GM19035 (cell line): Measurements from ENCODE around the gene GRM7.
A peak's percentile ranks its signal among the peaks of the same experiment; 100 is the strongest.

ENCODE experiments used
- ATAC-seq: cut with Tn5 transposase; IDR thresholded peaks from one replicate; pipeline ENCODE4 v1.9.1; 2021; ENCODE audit not compliant: unreplicated experiment

The GRM7 gene

DNA sequence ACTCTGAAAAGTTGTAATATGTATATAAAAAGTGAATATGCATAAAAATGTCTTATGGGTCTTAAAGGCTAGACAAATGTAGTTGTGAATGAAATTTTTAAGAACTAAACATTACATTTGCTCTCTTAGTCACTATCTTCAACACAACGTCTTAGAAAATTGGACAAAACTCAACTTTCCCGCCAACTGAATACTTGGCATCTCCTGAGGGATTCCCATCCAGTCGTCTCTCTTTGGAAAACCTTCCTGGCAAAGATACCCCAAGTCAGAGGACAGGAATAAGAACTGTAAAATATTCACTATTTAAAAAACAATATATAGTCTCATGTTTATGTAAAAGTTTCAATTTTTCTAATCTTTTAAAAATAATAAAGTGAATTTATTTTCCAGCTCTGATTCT lies 354.8 kb downstream of the GRM7 start:
- ATAC-seq = no peak

- ATAC-seq = no peak
Observed at GRCh38 chr3:7226393-7226792, 365.5 kb downstream of the GRM7 start.

DNA sequence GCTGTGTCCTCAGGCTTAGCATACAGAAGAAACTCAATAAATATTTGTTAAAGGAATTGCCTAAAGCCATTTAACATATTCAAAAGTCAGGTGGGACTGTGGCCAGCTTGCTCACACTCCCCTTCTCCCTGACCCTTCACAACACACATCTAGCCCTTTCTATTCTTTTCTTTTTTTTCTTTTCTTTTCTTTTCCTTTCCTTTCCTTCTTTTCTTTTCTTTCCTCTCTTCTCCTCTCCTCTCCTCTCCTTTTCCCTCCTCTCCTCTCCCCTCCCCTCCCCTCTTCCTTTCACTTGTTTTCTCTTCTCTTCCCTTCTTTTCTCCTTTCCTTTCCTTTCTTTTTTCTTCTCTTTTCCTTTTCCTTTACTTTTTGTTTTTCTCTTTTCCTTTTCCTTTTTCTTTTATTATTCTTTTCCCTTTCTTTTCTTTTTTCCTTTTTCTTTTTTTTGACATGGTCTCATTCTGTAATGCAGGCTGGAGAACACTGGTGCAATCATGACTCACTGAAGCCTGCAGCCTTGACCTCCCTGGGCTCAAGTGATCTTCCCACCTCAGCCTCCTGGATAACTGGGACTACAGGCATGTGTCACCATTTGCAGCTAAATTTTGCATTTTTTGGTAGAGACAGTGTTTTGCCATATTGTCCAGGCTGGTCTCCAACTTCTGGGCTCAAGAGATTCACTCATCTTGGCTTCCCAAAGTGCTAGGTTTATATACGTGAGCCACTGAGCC lies 377.8 kb downstream of the GRM7 start:
- no peak for ATAC-seq

DNA sequence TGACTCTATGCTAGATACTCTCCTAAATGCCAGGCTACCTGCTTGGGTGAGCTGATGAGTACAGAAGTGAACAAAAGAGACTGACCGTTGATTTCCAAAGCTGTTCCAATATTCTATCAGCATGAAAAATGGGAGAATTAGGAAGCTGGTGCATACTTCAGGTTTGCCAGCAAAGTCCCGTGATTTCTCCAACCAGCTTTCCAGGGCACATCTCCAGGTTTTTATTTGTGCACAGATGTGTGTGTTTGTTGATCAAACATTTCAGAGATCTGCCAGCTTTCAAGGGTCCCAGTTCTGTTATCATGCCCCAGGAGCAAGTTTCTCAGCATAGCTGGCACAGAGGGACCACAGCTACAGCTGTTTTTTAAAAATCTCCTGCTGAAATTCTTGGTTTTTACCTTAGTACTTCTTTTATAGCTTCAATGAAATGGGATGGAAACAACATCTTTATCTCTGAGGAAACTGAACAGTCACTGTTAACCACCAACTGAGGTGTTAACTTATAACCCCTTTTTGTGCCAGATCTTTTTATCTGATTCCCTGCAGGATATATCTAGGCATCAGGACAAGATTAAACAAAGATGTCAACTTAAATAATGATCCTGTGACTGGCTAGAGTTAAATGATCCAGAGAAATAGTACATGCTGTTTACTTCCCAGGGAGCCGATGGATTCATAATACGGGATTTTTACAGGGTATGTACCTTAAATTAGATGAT lies 380.8 kb downstream of the GRM7 start:
- no peak for ATAC-seq

GRCh38 chr3:7242303-7242635 lies 381.4 kb downstream of the GRM7 start:
- ATAC-seq = no peak

GRCh38 chr3:7249493-7250076 lies 388.7 kb downstream of the GRM7 start:
- no peak for ATAC-seq

GRCh38 chr3:7254251-7254650 lies 393.3 kb downstream of the GRM7 start:
- ATAC-seq = no peak

GRCh38 chr3:7260975-7261374 lies 400.1 kb downstream of the GRM7 start:
- ATAC-seq = no peak

DNA sequence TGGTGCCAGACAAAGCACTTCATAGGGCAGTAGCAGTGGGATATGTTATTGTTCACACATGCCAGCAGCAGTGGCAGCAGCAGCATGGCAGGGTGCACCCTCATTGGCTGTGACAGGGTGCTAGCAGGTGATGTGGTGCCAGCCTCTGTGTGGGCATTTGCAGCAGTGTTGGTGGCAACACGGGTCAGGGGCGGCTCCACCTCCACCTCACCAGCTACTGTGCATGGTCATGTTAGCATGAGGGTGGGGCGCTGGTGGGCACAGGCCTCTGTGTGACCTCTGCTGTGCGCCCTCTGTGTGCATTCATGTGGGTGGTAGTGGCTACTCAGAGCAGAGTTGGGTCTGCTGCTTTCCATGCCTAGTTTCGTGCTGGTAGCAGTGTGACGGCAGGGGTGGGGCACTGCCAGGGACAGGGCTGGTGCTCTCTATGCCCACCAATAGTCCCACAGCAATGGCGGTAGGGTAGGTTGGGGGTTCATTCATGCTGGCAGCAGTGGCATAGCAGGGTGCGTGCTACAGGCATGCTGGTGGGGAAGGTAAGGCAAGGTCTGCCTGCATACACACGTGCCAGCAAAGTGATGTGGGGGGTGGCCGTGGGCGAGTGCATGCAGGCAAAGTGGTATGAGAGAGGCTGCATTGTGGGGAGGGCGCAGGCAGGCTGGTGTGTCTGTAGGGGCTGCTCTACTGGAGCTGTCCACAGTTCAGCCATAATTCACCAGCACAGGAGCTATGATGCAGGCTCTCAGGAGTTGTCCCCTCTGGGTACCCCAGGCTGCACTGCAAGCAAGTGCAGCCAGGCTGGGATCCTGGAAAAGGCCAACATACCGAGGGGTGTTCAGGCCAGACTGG lies 402.7 kb downstream of the GRM7 start:
- no peak for ATAC-seq

- no peak for ATAC-seq
Observed at GRCh38 chr3:7264196-7264526, 403.2 kb downstream of the GRM7 start.

- ATAC-seq = no peak
Observed at GRCh38 chr3:7265736-7266135, 404.8 kb downstream of the GRM7 start.

DNA sequence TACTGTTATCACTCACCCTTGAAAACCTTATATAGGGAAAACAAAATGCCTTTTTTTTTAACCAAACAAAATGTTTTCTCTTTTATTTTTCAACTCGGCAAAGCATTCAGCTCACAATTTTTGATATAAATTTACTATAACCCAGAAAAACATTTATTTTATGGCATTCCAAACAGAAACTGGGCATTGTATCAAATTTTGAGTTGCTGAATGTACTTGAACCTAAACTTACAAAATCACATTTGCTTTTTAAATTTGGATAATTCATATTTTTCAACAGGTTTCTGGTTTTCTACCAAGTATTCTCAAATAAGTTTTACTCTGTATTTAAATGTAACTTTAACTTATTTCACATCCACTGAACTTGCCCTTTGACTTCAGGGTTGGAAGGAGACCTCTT lies 405.6 kb downstream of the GRM7 start:
- ATAC-seq = no peak

GRCh38 chr3:7270731-7271130 lies 409.8 kb downstream of the GRM7 start:
- ATAC-seq = no peak

GRCh38 chr3:7271631-7272030 lies 410.7 kb downstream of the GRM7 start:
- no peak for ATAC-seq

GRCh38 chr3:7272203-7272602 lies 411.3 kb downstream of the GRM7 start:
- ATAC-seq = no peak

DNA sequence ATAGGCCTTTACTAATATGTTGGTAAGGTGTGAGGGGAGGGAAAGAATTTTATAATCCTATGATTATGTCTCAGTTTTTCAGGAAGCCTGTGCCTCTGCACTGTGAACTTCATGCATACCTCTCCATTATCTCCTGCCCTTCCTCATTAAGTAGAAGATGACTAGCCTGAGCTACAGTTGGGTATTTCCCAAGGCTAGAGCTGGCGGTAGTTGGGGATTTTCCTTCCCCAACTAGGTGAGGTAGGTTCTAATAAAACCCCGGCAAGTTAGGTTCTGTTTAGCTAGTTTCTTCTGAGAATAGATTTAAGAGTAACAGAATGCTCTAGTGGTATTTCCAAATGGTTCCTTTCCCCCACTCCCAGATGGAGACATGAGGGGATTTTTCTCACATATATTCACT lies 414.5 kb downstream of the GRM7 start:
- ATAC-seq = peak; percentile 72

GRCh38 chr3:7280318-7280717 lies 419.4 kb downstream of the GRM7 start:
- ATAC-seq = no peak

DNA sequence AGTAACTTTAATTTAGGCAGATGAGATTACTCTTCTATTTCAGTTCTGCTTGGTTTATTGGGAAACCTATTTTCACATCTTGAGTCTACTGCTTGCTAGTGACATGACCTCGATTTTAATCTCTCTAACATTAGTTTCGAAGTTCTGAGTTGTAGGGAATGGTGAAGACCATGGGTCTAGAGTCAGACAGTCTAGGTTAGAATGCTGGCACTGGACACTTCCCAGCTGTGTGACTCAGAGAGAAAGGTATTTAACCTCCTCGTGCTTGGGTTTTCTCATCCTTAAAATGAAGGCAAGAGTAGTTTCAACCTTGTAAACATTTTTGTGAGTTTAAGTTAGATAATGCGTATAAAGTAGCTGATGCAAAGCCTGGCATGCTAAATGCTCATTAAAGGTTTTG lies 422.1 kb downstream of the GRM7 start:
- no peak for ATAC-seq

DNA sequence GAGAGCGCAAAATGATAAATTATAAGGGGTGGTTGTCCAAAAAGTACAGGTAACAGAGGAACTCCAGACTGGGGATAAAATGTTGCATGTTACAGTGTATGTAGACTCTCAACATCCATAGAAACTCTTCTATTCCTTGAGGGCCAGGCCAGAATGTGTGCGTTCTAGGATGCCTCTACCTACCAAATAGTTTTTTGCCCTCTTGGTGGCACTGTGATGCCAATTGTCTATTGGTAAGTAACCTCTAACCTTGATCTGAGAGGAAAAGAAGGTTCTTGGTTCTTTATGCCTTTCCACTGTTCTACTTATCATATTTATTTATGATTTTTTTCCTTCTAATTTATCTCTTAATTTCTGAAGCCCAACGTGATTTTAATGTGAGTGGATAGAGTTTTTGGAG lies 424.6 kb downstream of the GRM7 start:
- no peak for ATAC-seq

GRCh38 chr3:7288133-7288532 lies 427.2 kb downstream of the GRM7 start:
- no peak for ATAC-seq

GRCh38 chr3:7289121-7289520 lies 428.2 kb downstream of the GRM7 start:
- ATAC-seq = no peak
